SU-DHL-6 (cell line): ENCODE measurements around the gene BCL2L14.

Experiments used
- H2AFZ ChIP-seq: fragments of 200-600 bp; sonication (generic); 2 replicates; pipeline ENCODE4 v1.6.1; 2014; ENCODE audit warnings: low read depth, mild to moderate bottlenecking, moderate library complexity, mixed read lengths, antibody characterized with exemption, low read length; ENCODE audit not compliant: severe bottlenecking
- H3F3A ChIP-seq: fragments of 200-600 bp; shearing (Covaris generic); 2 replicates; pipeline ENCODE4 v1.6.0; 2016; ENCODE audit warnings: antibody characterized with exemption, mild to moderate bottlenecking; ENCODE audit not compliant: insufficient read depth
- H3K27ac ChIP-seq: fragments of 200-600 bp; sonication (generic); 2 replicates; pipeline ENCODE4 v1.5.1; 2016; ENCODE audit warnings: low read depth, mild to moderate bottlenecking, low read length, moderate library complexity, mixed read lengths
- H3K27me3 ChIP-seq: fragments of 200-600 bp; sonication (generic), shearing (Covaris generic); 2 replicates; pipeline ENCODE4 v1.6.0; 2014; ENCODE audit warnings: mild to moderate bottlenecking, low read length
- H3K36me3 ChIP-seq: fragments of 200-600 bp; sonication (generic); 2 replicates; pipeline ENCODE4 v1.6.1; 2014; ENCODE audit warnings: mild to moderate bottlenecking, low read length, mixed read lengths
- H3K4me2 ChIP-seq: fragments of 300-600, 200-600 bp; shearing (Covaris generic), sonication (generic); 2 replicates; pipeline ENCODE4 v1.6.0; 2014; ENCODE audit warnings: low read length, low read depth, mild to moderate bottlenecking; ENCODE audit not compliant: poor library complexity, severe bottlenecking
- H3K4me3 ChIP-seq: fragments of 200-600 bp; sonication (generic); 2 replicates; pipeline ENCODE4 v1.5.1; 2014; ENCODE audit warnings: antibody characterized with exemption, low read length, mild to moderate bottlenecking, mixed read lengths; ENCODE audit not compliant: insufficient read depth, poor library complexity, severe bottlenecking
- H3K79me2 ChIP-seq: fragments of 200-600 bp; sonication (generic); 2 replicates; pipeline ENCODE4 v1.6.1; 2014; ENCODE audit warnings: mild to moderate bottlenecking, low read length, moderate library complexity; ENCODE audit not compliant: insufficient read depth
- H3K9ac ChIP-seq: fragments of 200-600 bp; sonication (generic); 2 replicates; pipeline ENCODE4 v1.7.0; 2014; ENCODE audit warnings: mild to moderate bottlenecking, low read length
- H3K9me2 ChIP-seq: fragments of 200-600 bp; sonication (generic); replicated peaks from 2 replicates; pipeline ENCODE4 v1.6.1; 2014; ENCODE audit warnings: low read length; ENCODE audit not compliant: insufficient read depth
- H3K9me3 ChIP-seq: fragments of 200-600 bp; sonication (generic); 2 replicates; pipeline ENCODE4 v1.6.1; 2014; ENCODE audit warnings: low read length, mixed read lengths; ENCODE audit not compliant: insufficient read depth
- H4K20me1 ChIP-seq: fragments of 200-600 bp; sonication (generic); 2 replicates; pipeline ENCODE4 v1.6.1; 2014; ENCODE audit warnings: low read depth, mild to moderate bottlenecking, antibody characterized with exemption, low read length, moderate library complexity, mixed read lengths
- EZH2phosphoT487 ChIP-seq: fragments of 200-600 bp; sonication (generic), shearing (Covaris generic); conservative IDR thresholded peaks from 2 replicates; pipeline ENCODE4 v1.6.1; 2018; ENCODE audit warnings: mild to moderate bottlenecking, antibody characterized with exemption, low read length, moderate library complexity, mixed read lengths
- TF ChIP-seq, protein P1 (sequence below): fragments of 200-600 bp; sonication (generic); IDR thresholded peaks from one replicate; pipeline ENCODE4 v1.5.1; 2017; ENCODE audit warnings: antibody characterized with exemption, mild to moderate bottlenecking, low read length, moderate library complexity; ENCODE audit not compliant: insufficient read depth, poor library complexity, severe bottlenecking

BCL2L14 gene

DNA sequence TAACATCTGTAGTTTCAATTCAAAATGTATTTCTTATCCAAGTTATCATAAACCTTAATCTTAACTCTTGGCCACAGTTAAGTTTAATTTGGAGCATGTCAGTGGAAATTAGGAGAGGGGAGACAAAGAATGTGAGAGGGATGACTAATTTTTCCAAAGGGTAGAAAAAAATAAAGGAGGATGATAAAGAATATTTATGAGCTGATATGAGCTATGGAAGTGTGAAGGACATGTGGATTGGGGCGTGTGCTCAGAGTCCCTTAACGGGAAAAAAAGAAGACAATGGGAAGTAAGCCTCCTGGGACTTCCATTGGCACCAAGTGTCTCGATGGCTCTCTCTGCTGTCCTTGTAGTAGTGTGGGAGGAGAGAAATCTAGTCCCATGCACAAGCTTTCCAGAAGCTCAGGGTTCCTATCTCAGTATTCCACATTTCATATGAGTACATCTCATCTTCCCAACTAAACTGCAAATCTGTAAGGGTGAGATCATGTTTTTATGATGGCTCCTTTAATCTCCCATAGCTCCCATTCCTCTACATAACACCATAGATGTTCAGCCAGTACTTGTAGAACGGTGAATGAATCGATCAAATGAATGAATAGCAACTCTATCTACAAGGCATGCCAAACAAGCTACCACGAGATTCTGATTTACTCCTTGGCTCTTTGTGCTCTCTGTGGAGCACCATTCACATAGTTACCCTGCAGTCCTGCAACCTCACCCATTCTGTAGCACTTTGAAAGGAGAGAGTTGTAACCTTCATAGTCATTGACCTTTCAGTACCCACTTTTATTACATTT, 27.4 kb downstream of the BCL2L14 start:
- H3K27ac ChIP-seq = no peak overlapping the region
- H3K4me3 ChIP-seq = no peak overlapping the region
- H3K4me2 ChIP-seq = no peak overlapping the region
- H3K9me3 ChIP-seq = no peaks in the 10 kb centered on the region
- no peaks in the 10 kb centered on the region for H3K79me2 ChIP-seq
- no peak overlapping the region for H3K9ac ChIP-seq
- no peaks in the 10 kb centered on the region for H3F3A ChIP-seq
- no peaks in the 10 kb centered on the region for H3K27me3 ChIP-seq
- TF ChIP-seq, protein P1, sequence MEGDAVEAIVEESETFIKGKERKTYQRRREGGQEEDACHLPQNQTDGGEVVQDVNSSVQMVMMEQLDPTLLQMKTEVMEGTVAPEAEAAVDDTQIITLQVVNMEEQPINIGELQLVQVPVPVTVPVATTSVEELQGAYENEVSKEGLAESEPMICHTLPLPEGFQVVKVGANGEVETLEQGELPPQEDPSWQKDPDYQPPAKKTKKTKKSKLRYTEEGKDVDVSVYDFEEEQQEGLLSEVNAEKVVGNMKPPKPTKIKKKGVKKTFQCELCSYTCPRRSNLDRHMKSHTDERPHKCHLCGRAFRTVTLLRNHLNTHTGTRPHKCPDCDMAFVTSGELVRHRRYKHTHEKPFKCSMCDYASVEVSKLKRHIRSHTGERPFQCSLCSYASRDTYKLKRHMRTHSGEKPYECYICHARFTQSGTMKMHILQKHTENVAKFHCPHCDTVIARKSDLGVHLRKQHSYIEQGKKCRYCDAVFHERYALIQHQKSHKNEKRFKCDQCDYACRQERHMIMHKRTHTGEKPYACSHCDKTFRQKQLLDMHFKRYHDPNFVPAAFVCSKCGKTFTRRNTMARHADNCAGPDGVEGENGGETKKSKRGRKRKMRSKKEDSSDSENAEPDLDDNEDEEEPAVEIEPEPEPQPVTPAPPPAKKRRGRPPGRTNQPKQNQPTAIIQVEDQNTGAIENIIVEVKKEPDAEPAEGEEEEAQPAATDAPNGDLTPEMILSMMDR = no peak
- no peak for TF ChIP-seq EZH2phosphoT487
- no peaks in the 10 kb centered on the region for H4K20me1 ChIP-seq
- H2AFZ ChIP-seq = no peak overlapping the region
- no peaks in the 10 kb centered on the region for H3K36me3 ChIP-seq
- H3K9me2 ChIP-seq = no peaks in the 10 kb centered on the region

DNA sequence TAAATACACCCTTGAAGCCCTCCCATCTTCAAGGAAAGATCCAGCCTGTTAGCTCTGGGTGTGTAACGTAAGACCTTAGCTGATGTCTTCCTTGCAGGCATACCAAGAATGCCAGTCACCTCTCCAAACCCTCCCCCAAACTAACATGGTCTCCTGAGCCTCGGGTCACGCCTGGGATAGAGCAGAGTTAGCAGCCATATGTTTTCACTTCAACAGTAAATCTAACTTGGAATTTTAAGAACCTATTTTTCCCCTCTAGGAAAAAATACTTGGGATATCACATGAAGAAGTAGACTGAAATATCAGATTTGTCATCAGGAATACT, 27.9 kb downstream of the BCL2L14 start:
- no peak overlapping the region for H3K9ac ChIP-seq
- H3K9me2 ChIP-seq = no peaks in the 10 kb centered on the region
- H3K36me3 ChIP-seq = no peaks in the 10 kb centered on the region
- H3K4me2 ChIP-seq = no peak overlapping the region
- H3K27me3 ChIP-seq = no peaks in the 10 kb centered on the region
- no peak overlapping the region for H2AFZ ChIP-seq
- H3K79me2 ChIP-seq = no peaks in the 10 kb centered on the region
- H3K27ac ChIP-seq = no peak overlapping the region
- no peaks in the 10 kb centered on the region for H3F3A ChIP-seq
- H3K9me3 ChIP-seq = no peaks in the 10 kb centered on the region
- H3K4me3 ChIP-seq = no peak overlapping the region
- no peaks in the 10 kb centered on the region for H4K20me1 ChIP-seq
- TF ChIP-seq EZH2phosphoT487 = no peak
- TF ChIP-seq, protein P1 = no peak

- H4K20me1 ChIP-seq = no peaks in the 10 kb centered on the region
- no peak overlapping the region for H3K27ac ChIP-seq
- H3K9ac ChIP-seq = no peak overlapping the region
- TF ChIP-seq, protein P1 = no peak
- TF ChIP-seq EZH2phosphoT487 = no peak
- no peaks in the 10 kb centered on the region for H3K36me3 ChIP-seq
- H3K79me2 ChIP-seq = no peaks in the 10 kb centered on the region
- H3K4me2 ChIP-seq = no peak overlapping the region
- H3K9me3 ChIP-seq = no peaks in the 10 kb centered on the region
- H3K4me3 ChIP-seq = no peak overlapping the region
- H3K9me2 ChIP-seq = no peaks in the 10 kb centered on the region
- no peaks in the 10 kb centered on the region for H3F3A ChIP-seq
- no peaks in the 10 kb centered on the region for H3K27me3 ChIP-seq
- no peak overlapping the region for H2AFZ ChIP-seq
These were observed 28.4 kb downstream of the BCL2L14 start for GRCh38 chr12:12099102-12099501.
